Middle frontal gyrus (tissue), 1 donor: ENCODE measurements around the gene LZTFL1.

Experiments used
- DNase-seq: peaks from one replicate; pipeline ENCODE4 v3.0.0-alpha.2; 2015; ENCODE audit warnings: low spot score; ENCODE audit errors: extremely low spot score

Gene LZTFL1

DNA sequence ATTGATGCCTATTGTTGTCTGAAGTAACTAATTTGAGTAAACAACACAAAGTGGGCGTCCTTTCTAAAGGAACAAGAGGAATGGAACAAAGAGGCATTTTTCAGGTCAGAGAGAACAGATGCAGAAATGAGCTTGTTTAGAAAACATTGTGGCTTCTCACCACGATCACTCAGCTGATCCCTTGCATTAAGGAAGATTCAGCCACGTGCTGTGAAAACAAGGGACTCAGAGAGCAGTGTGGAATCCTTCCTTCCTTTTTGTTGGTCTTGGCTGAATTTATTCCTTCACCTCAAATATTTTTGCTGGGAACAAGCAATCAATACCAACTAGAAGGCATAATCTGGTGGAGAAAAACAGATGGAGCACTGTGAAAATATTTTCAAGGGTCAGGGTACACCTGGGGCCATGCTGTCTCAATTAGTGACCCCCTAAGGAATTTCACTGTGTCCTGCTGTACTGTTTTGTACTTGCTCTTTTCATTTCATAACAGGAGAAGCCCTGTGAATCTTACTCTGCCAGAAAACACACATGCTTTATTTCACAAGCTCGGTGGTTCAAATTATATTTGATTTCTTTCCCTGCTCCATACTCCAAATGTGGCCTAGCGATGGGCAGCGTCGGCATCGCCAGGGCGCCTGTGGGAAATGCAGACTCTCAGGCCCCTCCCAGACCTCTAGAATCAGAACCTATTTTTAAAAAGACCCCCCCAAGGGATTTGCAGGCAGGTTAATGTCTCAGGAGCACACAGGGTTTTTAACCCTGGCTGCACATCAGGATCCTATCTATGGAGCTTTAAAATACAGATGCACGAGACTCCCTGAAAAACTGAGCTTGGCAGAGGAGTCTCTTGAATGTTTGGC is 34.0 kb downstream of the LZTFL1 start:
- DNase-seq = no peak

DNA sequence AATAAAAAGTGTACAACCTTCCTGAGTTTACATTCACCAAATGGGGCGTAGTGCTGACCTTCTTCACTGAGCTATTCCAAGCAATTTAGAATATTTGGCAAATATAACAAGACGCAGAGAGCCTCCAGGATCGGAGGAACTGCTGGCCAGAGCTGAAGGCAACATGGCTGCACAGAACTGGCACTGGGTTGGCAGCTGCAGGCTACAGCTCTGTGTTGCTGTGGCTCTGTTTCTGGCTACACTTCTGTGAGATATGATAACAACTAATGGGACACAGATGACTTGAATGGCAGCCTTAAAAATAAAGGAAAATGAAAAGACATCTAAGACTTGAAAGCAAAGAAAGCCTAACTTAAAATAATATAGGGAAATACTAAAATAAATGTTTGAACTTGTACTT is 34.8 kb downstream of the LZTFL1 start:
- DNase-seq = no peak

GRCh38 chr3:45806072-45806471 is 35.8 kb downstream of the LZTFL1 start:
- no peak for DNase-seq

- DNase-seq = no peak
Measured at GRCh38 chr3:45803252-45803935, 38.5 kb downstream of the LZTFL1 start.

GRCh38 chr3:45802146-45802545 is 39.8 kb downstream of the LZTFL1 start:
- no peak for DNase-seq

DNA sequence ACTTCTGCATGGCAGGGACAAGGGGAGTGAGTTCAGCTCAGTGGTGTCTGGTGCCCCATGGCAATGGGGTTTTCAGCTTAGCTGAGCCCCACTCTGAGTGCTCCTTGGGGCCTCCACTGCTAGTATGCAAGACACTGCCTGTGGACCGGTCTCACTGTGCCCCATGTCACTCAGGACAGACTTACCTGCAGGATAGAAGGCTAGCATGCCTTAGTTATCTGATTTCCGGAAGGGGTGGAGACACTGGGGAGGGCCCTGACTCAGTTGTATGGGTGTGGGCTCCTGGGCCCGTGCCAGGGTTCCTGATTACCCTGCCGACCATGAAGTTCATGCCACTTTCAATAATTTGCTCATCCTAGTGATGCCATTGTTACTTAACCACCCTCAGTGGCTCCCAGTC is 41.3 kb downstream of the LZTFL1 start:
- DNase-seq = no peak

DNA sequence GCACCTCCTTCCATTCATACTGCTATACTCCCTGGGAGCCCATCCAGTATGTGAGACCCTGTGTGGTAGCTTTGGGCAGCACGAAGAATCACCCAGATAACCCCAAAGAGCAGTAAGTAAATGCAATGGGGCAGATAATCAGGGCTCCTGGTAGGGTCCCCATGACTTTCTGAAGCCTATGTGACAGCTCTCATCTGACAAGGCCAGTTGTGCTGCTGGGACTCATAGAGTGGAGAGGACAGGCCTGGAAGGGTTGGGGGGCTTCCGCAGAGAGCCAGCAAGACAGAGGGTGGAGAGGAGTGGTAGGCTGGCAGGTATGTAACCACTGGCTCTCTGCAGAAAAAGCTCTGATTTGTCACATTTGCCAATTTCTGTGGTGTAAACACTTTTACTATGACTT is 42.3 kb downstream of the LZTFL1 start:
- DNase-seq = no peak

GRCh38 chr3:45798034-45798433 is 43.9 kb downstream of the LZTFL1 start:
- no peak for DNase-seq

DNA sequence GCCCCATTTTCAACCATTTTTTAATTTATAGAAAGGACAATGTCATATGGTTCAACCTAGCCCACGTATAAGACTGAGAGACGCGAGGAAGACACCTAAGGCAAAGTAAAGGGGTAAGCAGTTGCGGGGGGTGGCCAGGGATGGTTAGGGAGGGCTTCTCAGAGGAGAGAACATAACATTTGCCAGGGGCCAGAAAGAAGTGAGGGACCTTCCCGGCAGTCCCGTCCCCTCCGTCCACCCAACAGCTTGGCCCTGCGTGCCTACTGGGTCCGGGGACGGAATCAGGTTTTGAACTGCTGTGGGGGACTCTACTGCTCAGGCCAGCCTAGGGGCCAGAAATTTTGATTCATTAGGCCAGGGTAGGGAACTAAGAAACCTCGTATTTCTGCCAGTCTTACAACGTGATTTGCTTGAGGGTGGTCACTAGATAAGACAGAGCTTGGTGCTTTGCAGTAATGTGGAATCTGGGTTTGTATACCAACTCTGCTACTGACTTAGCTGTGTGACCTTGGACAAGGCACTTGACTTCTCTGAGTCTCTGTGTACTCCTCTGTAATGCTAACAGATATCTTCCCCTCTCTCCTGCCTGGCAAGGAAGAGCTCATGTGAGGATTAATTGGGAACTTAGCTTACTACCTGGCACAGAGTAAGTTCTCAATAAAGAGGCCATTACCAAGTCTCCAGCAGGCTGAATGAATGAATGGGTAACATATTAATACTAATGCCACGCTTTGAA is 44.8 kb downstream of the LZTFL1 start:
- DNase-seq = no peak

DNA sequence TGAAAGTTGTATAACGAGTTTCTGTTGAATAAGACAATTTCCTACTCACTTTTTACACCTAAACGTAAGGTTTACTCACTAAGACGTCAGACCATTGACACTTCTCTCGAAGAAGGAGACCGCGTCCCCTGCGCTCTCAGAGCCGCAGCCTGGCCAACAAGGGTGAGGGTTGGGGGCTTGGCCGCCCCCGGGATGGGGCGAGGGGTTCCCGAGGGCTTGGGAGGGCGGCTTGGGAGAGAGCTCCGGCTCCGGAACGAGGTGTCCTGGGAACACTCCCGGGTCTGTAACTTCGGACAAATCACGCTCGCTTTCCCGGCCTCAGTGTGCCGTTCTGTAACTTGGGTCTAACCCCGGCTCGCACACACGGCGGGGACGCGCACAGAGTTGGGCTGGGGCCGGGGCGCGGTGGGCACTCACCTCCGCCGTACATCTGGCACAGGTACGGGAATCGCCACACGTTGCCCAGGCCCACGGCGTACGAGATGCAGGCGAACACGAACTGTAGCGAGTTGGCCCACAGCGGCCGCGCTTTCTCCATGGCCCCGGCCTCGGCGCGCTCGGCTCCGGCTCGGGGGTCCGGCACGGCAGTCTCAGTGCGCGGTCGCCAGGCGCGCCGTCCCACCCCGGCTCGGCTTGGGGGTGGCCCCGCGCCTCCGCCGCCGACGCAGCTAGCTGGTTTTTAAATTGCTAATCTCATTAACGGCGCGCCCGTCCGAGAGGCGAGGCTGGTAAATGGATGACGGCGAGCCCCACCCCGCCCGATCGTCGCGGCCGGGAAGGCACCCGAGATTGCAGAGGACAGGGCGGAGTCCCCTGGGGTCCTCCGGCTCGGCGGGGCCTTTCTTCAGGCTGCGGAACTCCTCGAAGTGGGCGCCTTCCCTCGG is 45.8 kb downstream of the LZTFL1 start, which contains the start of gene SLC6A20:
TSS of gene SLC6A20 (minus strand) at position 655 of the 884 bp plus-strand sequence. CDS start at position 538, 117 bp downstream.
- DNase-seq = no peak

- DNase-seq = no peak
Measured at GRCh38 chr3:45795509-45795881, 46.4 kb downstream of the LZTFL1 start.

DNA sequence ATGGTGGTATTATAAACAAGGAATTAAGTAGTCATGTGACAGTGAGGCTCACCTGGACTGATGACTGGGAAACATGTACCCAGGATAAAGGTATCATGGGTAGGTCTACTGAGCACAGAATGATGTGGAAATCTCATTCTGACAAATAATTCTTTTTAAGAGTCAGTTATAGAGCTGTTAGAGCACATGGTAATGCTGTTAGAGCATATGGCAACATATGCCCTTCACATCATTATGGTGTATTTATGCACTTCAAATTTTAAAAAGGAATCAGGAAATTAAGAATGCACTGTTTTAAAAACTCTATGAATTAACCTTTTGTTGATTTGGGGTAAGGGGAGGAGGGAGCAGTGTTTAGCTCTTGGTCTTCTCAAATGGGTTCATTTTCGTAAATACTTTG is 47.3 kb downstream of the LZTFL1 start:
- DNase-seq = no peak

DNA sequence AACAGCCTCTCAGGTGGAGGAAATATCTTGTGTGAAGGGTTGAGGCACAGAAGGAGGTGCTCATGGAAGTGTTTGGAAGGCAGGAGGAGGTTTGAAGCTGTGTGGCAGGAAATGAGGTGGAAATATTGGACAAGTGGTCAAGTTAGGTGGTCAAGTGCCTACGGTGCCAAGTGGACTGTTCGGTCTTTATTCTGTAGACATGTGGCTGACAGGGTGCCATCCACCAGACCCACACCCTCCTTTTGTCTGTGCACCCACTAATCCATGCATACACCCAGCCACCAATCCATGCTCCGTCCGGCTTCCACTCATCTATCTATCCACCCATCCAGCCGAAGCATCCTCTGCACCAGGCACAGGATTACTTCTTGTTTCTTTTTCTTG is 47.8 kb downstream of the LZTFL1 start:
- no peak for DNase-seq

DNA sequence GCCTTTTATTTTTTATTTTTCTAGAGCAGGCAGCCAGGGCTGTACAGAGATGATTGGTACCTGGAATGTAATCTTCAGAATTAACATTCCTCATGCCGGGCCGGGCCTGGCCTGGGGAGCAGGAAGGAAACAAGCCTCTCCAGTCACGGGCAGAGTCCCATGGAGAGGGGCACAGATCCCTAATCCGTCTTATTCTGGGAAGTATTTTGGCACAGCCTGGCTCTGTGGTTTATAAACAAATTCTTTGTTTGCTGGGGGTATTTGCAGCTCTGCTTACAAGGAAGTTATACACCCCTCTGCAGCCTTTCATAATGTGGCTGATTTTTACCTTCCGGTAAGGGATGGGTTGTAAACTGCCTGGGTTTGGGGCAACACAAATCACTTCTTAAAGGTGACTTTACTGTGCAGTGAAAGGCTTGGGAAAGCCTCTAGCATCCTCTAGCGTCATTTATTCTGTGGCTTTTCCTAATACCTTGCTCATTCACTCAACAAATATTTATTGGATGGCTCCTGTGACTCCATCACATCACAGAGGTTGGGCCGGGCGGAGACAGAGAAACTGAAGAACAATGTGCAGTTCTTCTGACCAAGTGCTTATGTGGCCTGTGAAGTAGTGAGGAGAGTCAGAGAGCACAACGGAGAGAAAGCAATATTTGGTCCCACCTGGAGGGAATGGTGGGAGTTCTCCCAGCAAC is 48.3 kb downstream of the LZTFL1 start:
- no peak for DNase-seq

DNA sequence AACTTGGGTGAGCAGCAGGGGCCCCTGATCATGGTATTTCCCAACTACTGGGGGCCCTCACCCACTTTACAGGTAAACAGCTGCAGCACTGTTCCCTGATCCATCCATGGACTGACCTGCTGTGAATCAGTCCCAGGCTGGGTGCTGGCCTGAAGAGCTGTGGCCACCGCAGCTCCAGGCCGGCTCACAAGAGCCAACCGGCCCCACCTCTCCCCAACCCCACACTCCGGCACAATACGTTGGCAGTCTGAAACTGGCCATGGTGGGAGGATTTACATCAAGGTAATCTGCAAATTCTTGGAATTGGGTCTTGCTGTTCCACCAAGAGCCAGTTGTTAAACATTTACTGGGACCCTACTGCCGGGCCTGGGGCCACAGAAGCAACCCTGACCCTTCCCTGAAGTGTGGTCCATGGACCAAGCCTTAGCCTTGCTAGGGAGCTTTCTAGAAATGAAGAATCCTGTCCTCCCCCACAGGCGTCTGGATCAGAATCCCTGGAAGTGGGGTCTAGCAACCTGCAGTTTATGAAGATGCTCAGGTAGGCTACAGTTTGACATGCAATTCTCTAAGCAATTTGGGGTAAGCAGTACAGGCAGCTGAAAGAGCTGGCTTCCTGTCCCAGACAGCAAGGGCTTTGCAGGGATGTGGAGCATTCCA is 49.3 kb downstream of the LZTFL1 start:
- DNase-seq = no peak

DNA sequence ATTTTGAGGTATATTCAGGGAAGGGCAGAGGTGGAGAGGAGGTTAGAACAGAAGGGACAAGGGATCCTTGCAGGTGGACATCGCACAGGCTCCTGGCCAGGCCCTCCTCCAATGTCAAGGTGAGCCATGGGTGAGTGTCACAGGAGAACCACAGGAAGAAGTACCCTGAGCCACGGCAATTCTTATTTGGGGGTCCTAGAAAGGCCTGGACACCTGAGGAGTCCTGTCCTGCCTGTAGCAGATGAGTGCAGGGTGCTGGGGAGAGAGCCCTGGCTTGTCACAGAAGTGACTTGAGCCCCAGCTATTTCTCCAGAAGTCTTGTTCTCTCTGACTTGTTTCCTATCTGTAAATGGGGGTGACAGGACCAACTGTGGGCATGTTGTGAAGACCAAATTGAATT is 49.9 kb downstream of the LZTFL1 start:
- DNase-seq = no peak

GRCh38 chr3:45790596-45790995 is 51.3 kb downstream of the LZTFL1 start:
- no peak for DNase-seq

- DNase-seq = no peak
Measured at GRCh38 chr3:45789235-45789812, 52.6 kb downstream of the LZTFL1 start.

DNA sequence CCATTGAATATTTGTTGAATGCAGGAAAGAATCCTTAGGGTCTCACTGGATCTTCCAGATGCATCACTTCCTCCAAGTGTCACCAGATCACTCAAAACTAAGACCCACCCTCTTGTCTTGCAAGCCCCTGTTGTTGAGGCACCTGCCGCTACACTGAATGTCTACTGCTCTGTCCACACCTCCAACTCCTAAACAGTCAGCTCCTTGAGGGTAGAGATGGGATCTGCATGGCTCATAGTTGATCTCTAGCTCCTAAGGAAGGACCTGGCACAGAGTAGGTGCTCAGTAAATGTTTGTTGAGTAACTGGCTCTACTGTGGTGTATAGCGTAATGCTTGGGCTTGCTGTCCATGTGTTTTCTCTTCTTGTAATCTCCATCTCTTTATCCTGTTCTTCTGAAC is 54.4 kb downstream of the LZTFL1 start:
- DNase-seq = no peak
